ENCODE data around the gene RSRC1.

GRCh38 chr3:158106766-158107471 lies 3.0 kb upstream of the RSRC1 start:
- TF ChIP-seq CTCF (IDR thresholded peaks at IDR 0.05) (no peak), POLR2A (IDR thresholded peaks at IDR 0.05) (no peak)
